Measurements from ENCODE around the gene RNF44. TPM values are rescaled to one million over a fixed set of nuclear protein-coding genes. Genes with fewer than 3 reads are reported as not detected.
A peak's percentile ranks its signal among the peaks of the same experiment; 100 is the strongest.

The RNF44 gene
- total and polyA plus RNA-seq, 2 of the 13 experiments (the other 11 are each of a cell fraction or from before 2014, with no cell fraction given): 9.2 to 16.8 TPM

- TF ChIP-seq TBL1XR1 (IDR thresholded peaks at IDR 0.05; ENCODE audit: borderline replicate concordance, low read length, partially characterized antibody) (peak; percentile 62), TBX2 (CRISPR knock-in tag; IDR thresholded peaks at IDR 0.05; ENCODE audit: borderline replicate concordance) (0 out of 2 replicates have a peak, but pooled peaks have one; percentile 40), CERS6 (CRISPR knock-in tag; IDR thresholded peaks at IDR 0.05) (no peak), ZNF18 (CRISPR knock-in tag; IDR thresholded peaks at IDR 0.05; ENCODE audit: insufficient replicate concordance) (peak; percentile 64), MYC (CRISPR knock-in tag; IDR thresholded peaks at IDR 0.05; ENCODE audit: borderline replicate concordance) (0 out of 2 replicates have a peak, but pooled peaks have one; percentile 18), HOXA3 (CRISPR knock-in tag; IDR thresholded peaks at IDR 0.05) (peak; percentile 99), ZNF850 (CRISPR knock-in tag; conservative IDR thresholded peaks at IDR 0.05) (no peak), TIGD3 (CRISPR knock-in tag; IDR thresholded peaks at IDR 0.05; ENCODE audit: borderline replicate concordance) (0 out of 2 replicates have a peak, but pooled peaks have one; percentile 29), ERF (CRISPR knock-in tag; IDR thresholded peaks at IDR 0.05) (0 out of 2 replicates have a peak, but pooled peaks have one; percentile 3), SP1 (IDR thresholded peaks at IDR 0.05) (no peak), SP1 (CRISPR knock-in tag; IDR thresholded peaks at IDR 0.05) (peak; percentile 86), PTBP1 (IDR thresholded peaks at IDR 0.05; ENCODE audit: low read depth, low read length, poor library complexity, severe bottlenecking) (peak; percentile 90), SNAPC2 (CRISPR knock-in tag; IDR thresholded peaks at IDR 0.05) (0 out of 2 replicates have a peak, but pooled peaks have one; percentile 3), ZNF547 (CRISPR knock-in tag; IDR thresholded peaks at IDR 0.05) (peak; percentile 70; the same call in 1 of the 2 replicates), SP5 (CRISPR knock-in tag; IDR thresholded peaks at IDR 0.05; ENCODE audit: borderline replicate concordance, low read depth) (peak; percentile 60), PAWR (CRISPR knock-in tag; IDR thresholded peaks at IDR 0.05; ENCODE audit: borderline replicate concordance) (no peak), ZNF296 (CRISPR knock-in tag; conservative IDR thresholded peaks at IDR 0.05) (no peak)
- TF ChIP-seq, protein P1, sequence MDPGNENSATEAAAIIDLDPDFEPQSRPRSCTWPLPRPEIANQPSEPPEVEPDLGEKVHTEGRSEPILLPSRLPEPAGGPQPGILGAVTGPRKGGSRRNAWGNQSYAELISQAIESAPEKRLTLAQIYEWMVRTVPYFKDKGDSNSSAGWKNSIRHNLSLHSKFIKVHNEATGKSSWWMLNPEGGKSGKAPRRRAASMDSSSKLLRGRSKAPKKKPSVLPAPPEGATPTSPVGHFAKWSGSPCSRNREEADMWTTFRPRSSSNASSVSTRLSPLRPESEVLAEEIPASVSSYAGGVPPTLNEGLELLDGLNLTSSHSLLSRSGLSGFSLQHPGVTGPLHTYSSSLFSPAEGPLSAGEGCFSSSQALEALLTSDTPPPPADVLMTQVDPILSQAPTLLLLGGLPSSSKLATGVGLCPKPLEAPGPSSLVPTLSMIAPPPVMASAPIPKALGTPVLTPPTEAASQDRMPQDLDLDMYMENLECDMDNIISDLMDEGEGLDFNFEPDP (CRISPR knock-in tag; conservative IDR thresholded peaks at IDR 0.05): no peak
- TF ChIP-seq, protein P2, sequence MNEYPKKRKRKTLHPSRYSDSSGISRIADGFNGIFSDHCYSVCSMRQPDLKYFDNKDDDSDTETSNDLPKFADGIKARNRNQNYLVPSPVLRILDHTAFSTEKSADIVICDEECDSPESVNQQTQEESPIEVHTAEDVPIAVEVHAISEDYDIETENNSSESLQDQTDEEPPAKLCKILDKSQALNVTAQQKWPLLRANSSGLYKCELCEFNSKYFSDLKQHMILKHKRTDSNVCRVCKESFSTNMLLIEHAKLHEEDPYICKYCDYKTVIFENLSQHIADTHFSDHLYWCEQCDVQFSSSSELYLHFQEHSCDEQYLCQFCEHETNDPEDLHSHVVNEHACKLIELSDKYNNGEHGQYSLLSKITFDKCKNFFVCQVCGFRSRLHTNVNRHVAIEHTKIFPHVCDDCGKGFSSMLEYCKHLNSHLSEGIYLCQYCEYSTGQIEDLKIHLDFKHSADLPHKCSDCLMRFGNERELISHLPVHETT (CRISPR knock-in tag; conservative IDR thresholded peaks at IDR 0.05): no peak
- TF ChIP-seq, protein P3, sequence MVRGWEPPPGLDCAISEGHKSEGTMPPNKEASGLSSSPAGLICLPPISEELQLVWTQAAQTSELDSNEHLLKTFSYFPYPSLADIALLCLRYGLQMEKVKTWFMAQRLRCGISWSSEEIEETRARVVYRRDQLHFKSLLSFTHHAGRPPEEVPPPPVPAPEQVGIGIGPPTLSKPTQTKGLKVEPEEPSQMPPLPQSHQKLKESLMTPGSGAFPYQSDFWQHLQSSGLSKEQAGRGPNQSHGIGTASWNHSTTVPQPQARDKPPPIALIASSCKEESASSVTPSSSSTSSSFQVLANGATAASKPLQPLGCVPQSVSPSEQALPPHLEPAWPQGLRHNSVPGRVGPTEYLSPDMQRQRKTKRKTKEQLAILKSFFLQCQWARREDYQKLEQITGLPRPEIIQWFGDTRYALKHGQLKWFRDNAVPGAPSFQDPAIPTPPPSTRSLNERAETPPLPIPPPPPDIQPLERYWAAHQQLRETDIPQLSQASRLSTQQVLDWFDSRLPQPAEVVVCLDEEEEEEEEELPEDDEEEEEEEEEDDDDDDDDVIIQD (CRISPR knock-in tag; IDR thresholded peaks at IDR 0.05; ENCODE audit: low read depth): no peak
Observed at GRCh38 chr5:176537554-176538229, 490 bp upstream of the RNF44 start (continued).

Data from HepG2 (cell line).